Fibroblast of villous mesenchyme (primary cell): ENCODE results near the gene KLHL36. TPM values are rescaled to one million over a fixed set of nuclear protein-coding genes. Genes with fewer than 3 reads are reported as not detected.
"Not testable (repeated sequence)": the region's sequence is repeated elsewhere in the genome, so short reads cannot be mapped to it uniquely, and the experiment has no call there.

Experiments used
- DNase-seq: peaks from one replicate; pipeline ENCODE4 v3.0.0-alpha.2; 2010; ENCODE audit warnings: low read depth
- H3K4me3 ChIP-seq: 2 replicates; pipeline ENCODE4 v1.5.1; 2011; ENCODE audit warnings: low read depth, mild to moderate bottlenecking, low read length
- total RNA-seq: library from RNA; depleted of rRNA; stranded (reverse); fragments of >200 nt; gene quantifications from 2 replicates; pipeline ENCODE4 v1.2.3, GENCODE V29; 2012
- TF ChIP-seq, protein P1 (sequence below): IDR thresholded peaks from 2 replicates; pipeline ENCODE4 v1.5.1; 2012; ENCODE audit warnings: low read depth, mild to moderate bottlenecking, low read length; ENCODE audit not compliant: insufficient read depth

Gene KLHL36
- total RNA-seq, 1 donor: 71.7 TPM

- TF ChIP-seq, protein P1, sequence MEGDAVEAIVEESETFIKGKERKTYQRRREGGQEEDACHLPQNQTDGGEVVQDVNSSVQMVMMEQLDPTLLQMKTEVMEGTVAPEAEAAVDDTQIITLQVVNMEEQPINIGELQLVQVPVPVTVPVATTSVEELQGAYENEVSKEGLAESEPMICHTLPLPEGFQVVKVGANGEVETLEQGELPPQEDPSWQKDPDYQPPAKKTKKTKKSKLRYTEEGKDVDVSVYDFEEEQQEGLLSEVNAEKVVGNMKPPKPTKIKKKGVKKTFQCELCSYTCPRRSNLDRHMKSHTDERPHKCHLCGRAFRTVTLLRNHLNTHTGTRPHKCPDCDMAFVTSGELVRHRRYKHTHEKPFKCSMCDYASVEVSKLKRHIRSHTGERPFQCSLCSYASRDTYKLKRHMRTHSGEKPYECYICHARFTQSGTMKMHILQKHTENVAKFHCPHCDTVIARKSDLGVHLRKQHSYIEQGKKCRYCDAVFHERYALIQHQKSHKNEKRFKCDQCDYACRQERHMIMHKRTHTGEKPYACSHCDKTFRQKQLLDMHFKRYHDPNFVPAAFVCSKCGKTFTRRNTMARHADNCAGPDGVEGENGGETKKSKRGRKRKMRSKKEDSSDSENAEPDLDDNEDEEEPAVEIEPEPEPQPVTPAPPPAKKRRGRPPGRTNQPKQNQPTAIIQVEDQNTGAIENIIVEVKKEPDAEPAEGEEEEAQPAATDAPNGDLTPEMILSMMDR: no peak
- peak; percentile 45 for DNase-seq
- no peak overlapping the region for H3K4me3 ChIP-seq
Observed at GRCh38 chr16:84692451-84693214, 44.3 kb downstream of the KLHL36 start.

DNA sequence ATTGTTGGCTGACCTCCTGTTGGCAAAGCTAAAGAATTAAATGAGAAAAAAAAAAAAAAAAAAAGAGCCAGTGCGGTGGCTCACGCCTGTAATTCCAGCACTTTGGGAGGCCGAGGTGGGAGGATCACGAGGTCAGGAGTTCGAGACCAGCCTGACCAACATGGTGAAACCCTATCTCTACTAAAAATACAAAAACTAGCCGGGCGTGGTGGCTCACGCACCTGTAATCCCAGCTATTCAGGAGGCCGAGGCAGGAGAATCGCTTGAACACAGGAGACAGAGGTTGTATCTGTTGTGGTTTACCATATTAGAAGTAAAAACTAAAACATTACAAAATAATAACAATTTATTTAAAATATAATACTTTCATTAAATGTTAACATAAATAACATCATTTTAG, 45.6 kb downstream of the KLHL36 start:
- not testable (repeated sequence) for H3K4me3 ChIP-seq, DNase-seq

- no peak for DNase-seq
- TF ChIP-seq, protein P1: no peak
- no peak overlapping the region for H3K4me3 ChIP-seq
Observed at GRCh38 chr16:84694980-84695379, 46.7 kb downstream of the KLHL36 start.

- TF ChIP-seq, protein P1: no peak
- no peak for DNase-seq
- H3K4me3 ChIP-seq: peak overlapping the region; percentile 90
Observed at GRCh38 chr16:84699147-84699711, 50.9 kb downstream of the KLHL36 start.

DNA sequence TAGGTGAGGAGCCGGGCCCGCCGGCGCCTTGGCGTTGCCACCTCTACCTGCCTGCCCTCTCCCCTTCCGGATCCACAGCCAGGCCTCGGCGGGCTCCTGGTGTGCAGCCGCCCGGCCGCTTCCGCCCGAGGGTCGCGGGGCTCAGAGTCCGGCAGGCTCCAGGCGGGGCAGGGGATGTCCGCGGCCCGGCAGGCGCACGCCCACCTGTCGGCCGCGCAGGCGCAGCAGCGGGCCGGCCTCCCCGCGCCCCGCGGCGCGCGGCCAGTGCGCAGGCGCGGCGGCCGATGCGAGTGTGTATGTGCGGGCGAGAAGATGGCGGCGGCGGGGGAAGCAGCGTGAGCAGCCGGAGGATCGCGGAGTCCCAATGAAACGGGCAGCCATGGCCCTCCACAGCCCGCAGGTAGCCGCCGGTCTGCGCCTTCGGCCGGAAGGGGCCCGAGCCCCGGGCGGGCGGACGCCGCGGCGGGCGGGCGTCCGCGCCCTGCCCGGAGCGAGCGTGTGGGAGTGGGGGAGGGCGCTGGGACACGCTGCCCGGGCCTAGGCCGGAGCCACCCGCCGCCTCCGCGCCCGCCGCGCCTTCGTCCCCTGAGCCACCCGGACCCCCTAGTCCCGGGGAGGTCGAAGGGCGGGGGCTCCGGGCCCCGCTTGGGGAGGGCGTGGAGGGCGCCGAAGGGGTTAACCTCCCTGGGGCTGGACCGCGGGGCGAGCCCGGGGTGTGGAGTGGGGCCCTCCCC, 51.6 kb downstream of the KLHL36 start, which contains the start of gene USP10:
Gene USP10 (plus strand): TSS at position 289 of the 734 bp plus-strand sequence. CDS start 91 bp downstream, at position 380.
- H3K4me3 ChIP-seq: peak within 1 kb of the TSS; percentile 90
- TF ChIP-seq, protein P1: no peak
- DNase-seq: peak; percentile 69

DNA sequence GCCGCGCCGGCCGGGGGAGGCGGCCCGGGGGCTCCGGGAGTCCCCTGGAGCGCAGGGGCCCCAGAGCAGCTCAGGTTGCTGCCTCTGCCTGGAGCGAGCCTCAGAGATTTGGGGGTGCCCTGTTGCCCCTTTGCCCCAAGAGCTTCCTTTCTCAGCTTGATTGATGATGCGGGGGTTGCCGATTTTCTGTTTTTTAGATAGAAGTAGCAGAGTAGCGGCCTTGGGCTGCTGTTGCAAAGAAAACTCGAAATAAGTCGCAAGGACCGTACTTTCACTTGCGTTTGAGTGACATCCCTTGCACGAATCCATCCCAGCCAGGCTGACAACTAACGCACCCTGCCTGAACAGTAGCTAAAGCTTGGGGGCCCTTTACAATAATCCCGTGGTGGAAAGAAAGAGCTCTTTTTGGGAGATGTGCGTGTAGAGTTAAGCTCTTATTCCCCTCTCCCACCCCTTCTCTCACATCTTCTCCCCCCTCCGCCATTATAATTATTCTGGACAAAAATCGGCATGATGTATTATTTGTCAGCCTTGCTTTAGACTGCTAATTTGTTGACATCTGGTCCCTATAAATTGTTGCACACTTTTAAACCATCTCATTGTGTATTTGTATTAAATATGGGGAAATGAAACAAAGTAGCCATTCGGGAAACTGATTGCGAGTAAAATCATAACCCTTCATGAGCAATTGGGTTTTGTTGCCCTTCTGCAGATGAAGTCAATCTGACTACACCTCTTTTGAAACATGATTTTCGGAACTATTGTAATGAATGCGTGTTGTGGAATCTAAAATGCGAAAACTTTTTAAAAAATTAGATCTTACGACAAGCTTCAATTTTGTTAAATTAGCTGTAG, 52.4 kb downstream of the KLHL36 start:
- peak overlapping the region; percentile 90 for H3K4me3 ChIP-seq
- TF ChIP-seq, protein P1: no peak
- peak; percentile 47 for DNase-seq

DNA sequence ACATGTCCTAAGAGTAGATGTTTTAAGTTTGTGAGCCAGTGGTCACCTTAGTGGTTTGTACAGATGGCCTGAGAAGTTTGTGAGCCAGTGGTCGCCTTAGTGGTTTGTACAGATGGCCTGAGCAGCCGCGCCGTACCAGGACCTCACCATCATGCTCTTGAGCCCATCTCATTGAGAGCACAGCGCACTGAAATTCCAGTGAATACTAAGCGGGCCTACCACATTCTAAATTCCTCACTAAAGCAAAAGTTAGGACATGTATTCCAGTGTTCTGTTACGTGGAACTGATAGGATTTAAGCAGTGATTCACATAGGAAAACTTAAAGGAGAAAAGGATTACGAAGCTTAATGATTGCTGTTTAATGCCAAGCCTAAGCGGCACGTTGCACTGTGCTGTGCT, 55.4 kb downstream of the KLHL36 start:
- H3K4me3 ChIP-seq: no peak overlapping the region
- DNase-seq: peak; percentile 52
- TF ChIP-seq, protein P1: no peak
